ENCODE results near the gene RPL15.

- peak; percentile 98 for TF ChIP-seq CTCF (conservative IDR thresholded peaks at IDR 0.05; ENCODE audit: low read length)
- no peak for TF ChIP-seq EZH2phosphoT487 (IDR thresholded peaks at IDR 0.05; ENCODE audit: borderline replicate concordance, low read depth, low read length)
These were observed 28.2 kb upstream of the RPL15 start for GRCh38 chr3:23888617-23889228.

Measured in OCI-LY7 (cell line).